ENCODE data around the gene NGEF. TPM values are rescaled to one million over a fixed set of nuclear protein-coding genes. Genes with fewer than 3 reads are reported as not detected.

The NGEF gene
- total RNA-seq, 1 experiment from 2014 or later = 2.7 TPM

GRCh38 chr2:232941400-232941799, 71.7 kb downstream of the NGEF start:
- ChIA-PET CTCF (interaction anchor here (0.6 kb wide), 1 partner anchor 836 kb away, joined by 3 read pairs; no protein-coding TSS in a partner anchor), POLR2A (no interaction called here)
- no TSS peak for BruUV-seq (replicated peaks)
- Mint-ChIP-seq H3K36me3 (ENCODE audit: insufficient read depth, unreplicated experiment) (no peaks in the 10 kb centered on the region), H3K27me3 (ENCODE audit: insufficient read depth, unreplicated experiment) (no peaks in the 10 kb centered on the region), H3K4me1 (ENCODE audit: insufficient read depth, unreplicated experiment) (peaks cover 10% of the 10 kb centered on the region), H3K27ac (ENCODE audit: low read depth, unreplicated experiment) (no peak overlapping the region), H3K9me3 (ENCODE audit: unreplicated experiment) (no peaks in the 10 kb centered on the region), H3K4me3 (ENCODE audit: unreplicated experiment) (no peak overlapping the region)
- TF ChIP-seq CTCF (IDR thresholded peaks at IDR 0.05; ENCODE audit: unreplicated experiment) = no peak
- intact Hi-C loops (cut with micrococcal nuclease) = no loop called here
- no peak for DNase-seq (ENCODE audit: unreplicated experiment)

DNA sequence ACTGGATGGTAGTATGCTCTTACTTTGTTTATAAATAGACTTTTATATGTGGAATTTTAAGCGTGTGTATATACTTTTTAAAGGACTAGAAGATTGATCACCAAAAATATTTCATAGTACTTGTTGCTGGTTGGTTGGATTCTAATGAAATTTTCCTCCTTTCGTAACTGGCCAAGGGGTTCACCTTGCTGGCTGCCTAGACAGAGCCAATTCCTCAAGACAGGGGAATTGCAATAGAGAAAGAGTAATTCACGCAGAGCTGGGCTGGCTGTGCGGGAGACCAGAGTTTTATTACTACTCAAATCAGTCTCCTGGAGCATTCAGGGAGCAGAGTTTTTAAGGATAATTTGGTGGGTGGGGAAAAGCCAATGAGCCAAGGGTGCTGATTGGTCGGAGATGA, 72.3 kb downstream of the NGEF start:
- H3K27me3 Mint-ChIP-seq (ENCODE audit: insufficient read depth, unreplicated experiment) = no peaks in the 10 kb centered on the region
- H3K36me3 Mint-ChIP-seq (ENCODE audit: insufficient read depth, unreplicated experiment) = no peaks in the 10 kb centered on the region
- CTCF ChIA-PET = no interaction called here
- no peak for TF ChIP-seq CTCF (IDR thresholded peaks at IDR 0.05; ENCODE audit: unreplicated experiment)
- BruUV-seq (replicated peaks) = no TSS peak
- intact Hi-C loops (cut with micrococcal nuclease) = no loop called here
- no peak overlapping the region for H3K4me3 Mint-ChIP-seq (ENCODE audit: unreplicated experiment)
- POLR2A ChIA-PET = no interaction called here
- no peak for DNase-seq (ENCODE audit: unreplicated experiment)
- H3K27ac Mint-ChIP-seq (ENCODE audit: low read depth, unreplicated experiment) = no peak overlapping the region
- no peaks in the 10 kb centered on the region for H3K9me3 Mint-ChIP-seq (ENCODE audit: unreplicated experiment)
- peaks cover 10% of the 10 kb centered on the region for H3K4me1 Mint-ChIP-seq (ENCODE audit: insufficient read depth, unreplicated experiment)

- BruUV-seq (replicated peaks) = no TSS peak
- Mint-ChIP-seq H3K27me3 (ENCODE audit: insufficient read depth, unreplicated experiment) (no peaks in the 10 kb centered on the region), H3K36me3 (ENCODE audit: insufficient read depth, unreplicated experiment) (no peaks in the 10 kb centered on the region), H3K4me1 (ENCODE audit: insufficient read depth, unreplicated experiment) (peaks cover 10% of the 10 kb centered on the region), H3K9me3 (ENCODE audit: unreplicated experiment) (no peaks in the 10 kb centered on the region), H3K27ac (ENCODE audit: low read depth, unreplicated experiment) (no peak overlapping the region), H3K4me3 (ENCODE audit: unreplicated experiment) (no peak overlapping the region)
- ChIA-PET CTCF (no interaction called here), POLR2A (interaction anchor here (0.5 to 0.8 kb wide), 3 partner anchors 10 to 130 kb away, joined by 3 read pairs; no protein-coding TSS in a partner anchor)
- intact Hi-C loops (cut with micrococcal nuclease) = no loop called here
- no peak for TF ChIP-seq CTCF (IDR thresholded peaks at IDR 0.05; ENCODE audit: unreplicated experiment)
- peak; percentile 71 for DNase-seq (ENCODE audit: unreplicated experiment)
Measured at GRCh38 chr2:232937278-232937906, 75.7 kb downstream of the NGEF start.

- peaks cover 7% of the 10 kb centered on the region for H3K4me1 Mint-ChIP-seq (ENCODE audit: insufficient read depth, unreplicated experiment)
- ChIA-PET POLR2A (interaction anchor here (0.7 kb wide), 2 partner anchors 228 to 299 kb away, joined by 3 read pairs; no protein-coding TSS in a partner anchor), CTCF (interaction anchor here (0.6 kb wide), 1 partner anchor 139 kb away, joined by 3 read pairs; no protein-coding TSS in a partner anchor)
- no peaks in the 10 kb centered on the region for H3K27me3 Mint-ChIP-seq (ENCODE audit: insufficient read depth, unreplicated experiment)
- no peaks in the 10 kb centered on the region for H3K36me3 Mint-ChIP-seq (ENCODE audit: insufficient read depth, unreplicated experiment)
- BruUV-seq (replicated peaks) = no TSS peak
- H3K4me3 Mint-ChIP-seq (ENCODE audit: unreplicated experiment) = no peak overlapping the region
- DNase-seq (ENCODE audit: unreplicated experiment) = no peak
- no peaks in the 10 kb centered on the region for H3K9me3 Mint-ChIP-seq (ENCODE audit: unreplicated experiment)
- H3K27ac Mint-ChIP-seq (ENCODE audit: low read depth, unreplicated experiment) = no peak overlapping the region
- TF ChIP-seq CTCF (IDR thresholded peaks at IDR 0.05; ENCODE audit: unreplicated experiment) = no peak
- intact Hi-C loops (cut with micrococcal nuclease) = no loop called here
Measured at GRCh38 chr2:232931636-232932035, 81.4 kb downstream of the NGEF start.

All from MCF 10A (cell line).